HG03432 (cell line): ENCODE measurements around the gene FAM107B.

ENCODE experiments used
- ATAC-seq: cut with Tn5 transposase; IDR thresholded peaks from one replicate; pipeline ENCODE4 v1.9.1; 2021; ENCODE audit warnings: mild to moderate bottlenecking, moderate library complexity; ENCODE audit not compliant: unreplicated experiment

Gene FAM107B

DNA sequence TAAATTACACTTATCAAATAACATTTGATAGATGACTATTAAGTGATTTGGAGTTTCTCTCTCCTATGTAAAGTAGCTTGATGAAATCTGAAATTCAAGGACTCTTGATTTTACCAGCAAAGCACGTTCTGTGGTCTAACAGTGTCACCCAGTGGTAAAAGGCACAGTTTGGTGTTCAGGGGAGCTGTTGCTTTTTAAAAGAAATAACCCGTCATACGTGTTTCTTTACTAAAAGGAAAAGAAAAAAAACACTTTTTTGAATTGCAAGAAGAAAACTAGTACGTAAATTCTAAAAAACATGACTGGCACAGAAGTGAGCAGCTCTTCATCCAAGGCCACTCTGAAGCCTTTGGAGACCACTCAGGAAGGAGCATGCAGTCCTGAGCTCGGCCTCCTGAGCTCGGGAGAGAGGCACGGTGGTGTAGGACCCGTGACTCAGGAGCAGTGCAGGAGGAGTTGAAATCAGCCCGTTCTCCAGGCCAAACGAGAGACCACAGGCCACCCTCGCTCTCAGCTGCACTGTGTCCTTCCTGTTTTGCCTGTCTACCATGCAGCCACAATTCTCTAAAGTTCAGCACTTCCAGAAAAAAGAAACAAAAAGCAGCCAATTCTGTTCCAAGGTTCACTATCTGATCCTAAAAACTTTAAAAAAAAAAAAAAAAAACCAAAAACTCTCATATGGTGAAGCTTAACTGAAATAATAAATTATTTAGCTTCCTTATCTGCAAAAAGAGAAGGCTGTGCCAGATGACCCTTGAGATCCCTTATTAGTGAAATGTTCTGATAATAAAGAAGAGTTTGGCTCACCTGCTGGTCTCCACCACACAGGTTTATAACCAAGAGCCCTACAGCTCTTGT is 231.4 kb downstream of the FAM107B start:
- no peak for ATAC-seq

DNA sequence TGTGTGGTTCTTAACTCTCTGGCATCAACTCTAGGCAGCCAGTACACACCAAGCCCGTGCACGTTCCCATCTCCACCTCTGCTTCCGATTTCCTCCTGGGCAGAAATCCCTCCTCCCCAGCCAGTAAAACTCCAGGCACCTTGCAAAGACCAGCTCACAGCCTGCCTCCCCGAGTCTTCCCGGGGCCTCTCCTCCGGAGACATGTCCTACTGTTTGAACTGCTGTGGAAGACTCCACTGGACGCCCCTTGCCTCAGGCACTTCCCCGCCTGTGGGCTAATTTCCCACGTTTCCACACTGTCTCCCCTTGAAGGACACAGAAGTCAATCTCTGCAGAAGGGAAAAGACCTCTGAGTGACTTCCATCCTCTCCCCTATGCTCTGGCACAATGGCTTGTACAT is 233.3 kb downstream of the FAM107B start:
- ATAC-seq: no peak

DNA sequence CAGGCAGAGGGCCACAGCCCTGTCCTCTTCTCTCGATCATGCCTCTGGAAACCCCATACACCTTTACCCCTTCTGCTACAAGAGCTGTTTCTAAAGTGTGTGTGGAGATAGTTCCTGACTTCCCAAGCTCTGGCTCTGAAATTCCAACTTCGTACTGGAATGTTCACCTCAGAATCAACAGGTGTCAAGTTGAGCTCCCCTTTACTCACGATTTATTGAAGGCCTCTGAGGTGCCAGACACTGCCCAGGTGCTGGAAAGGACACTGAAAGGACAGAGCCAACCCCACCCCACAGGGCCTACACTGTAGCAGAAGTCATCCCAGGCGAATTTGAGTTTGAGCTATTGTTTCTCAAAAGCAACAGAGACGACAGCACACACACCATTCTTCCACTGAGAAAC is 234.1 kb downstream of the FAM107B start:
- ATAC-seq: no peak

DNA sequence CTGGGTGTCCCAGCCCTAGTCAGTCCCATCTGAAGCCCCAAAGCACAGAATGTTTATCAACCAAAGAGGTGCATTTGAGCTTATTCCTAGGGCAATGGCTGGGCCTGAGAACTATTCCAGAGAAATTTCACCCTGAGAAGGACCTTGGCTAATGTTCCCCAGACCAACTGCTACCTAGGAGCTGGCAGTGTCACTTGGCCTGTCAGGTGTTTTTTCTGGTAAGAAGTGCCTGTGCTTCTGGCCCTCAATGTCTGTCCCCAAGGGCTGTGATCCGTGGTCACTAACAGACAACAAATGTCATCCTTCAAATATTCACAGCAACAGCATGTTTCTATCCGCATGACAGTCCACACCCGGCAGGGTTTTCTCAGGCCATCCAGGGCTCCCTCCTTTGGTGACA is 234.6 kb downstream of the FAM107B start:
- no peak for ATAC-seq

DNA sequence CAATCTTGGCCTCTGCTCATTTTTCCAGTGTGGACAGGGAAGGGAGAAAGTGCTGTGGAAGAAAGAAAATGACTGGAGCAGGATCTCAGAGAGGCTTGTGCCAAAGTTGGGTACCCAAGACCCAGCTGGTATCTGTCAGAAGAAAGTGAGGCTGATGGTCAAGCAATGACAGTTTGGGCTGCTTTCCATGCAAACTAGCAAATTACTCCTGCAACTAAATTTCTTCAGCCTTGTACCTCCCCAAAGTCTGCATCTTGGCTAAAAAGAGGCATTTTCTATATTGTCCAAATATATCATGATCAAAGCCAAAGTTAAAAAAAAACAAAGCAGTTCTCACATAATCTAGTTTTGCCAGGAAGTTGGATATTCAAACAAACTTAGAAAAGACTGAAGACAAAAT is 235.5 kb downstream of the FAM107B start:
- no peak for ATAC-seq

DNA sequence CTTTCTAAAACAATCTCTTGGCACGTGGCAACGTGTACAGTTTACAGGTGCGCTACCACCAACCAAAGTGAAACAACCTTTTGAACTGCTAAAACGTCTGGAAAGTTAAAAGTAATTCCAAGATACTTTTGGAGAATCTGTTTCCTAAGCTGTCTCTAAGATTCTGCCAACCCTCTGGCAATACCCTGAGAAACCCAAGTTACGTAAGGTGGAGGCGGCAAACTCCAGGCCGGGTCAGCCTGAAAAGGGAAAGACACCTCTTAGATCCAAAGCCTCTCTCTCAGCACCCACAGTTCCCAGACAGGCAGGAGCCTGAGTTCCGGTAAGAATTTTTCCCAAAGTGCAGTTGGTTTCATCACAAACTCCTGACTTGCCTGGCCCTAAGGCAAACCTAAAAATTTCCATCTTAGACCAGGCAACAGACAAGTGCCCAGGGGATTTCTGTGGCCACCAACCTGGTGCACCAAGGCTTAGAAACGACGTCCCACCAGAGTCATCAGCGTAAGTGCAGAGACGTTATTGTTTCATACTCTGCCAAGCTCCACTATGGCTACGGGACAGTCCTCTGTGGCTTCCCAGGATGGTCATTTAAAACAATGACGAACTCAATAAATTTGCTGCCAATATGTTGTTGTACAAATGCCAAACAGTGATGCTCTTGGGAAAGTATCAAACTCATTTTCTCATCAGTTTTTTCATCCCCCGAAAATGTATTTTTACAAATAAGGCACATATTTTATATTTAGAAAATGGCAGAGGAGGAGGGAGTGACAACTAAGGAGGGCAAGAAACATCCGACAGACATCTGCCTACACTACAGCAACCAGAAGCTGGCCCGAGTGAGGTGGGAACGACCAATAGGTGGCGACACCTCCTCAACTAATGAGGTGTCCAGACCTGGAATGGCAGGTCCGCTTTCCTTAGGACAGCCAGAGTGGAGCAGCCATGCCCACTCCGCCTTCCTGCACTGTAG is 238.2 kb downstream of the FAM107B start:
- ATAC-seq: no peak

DNA sequence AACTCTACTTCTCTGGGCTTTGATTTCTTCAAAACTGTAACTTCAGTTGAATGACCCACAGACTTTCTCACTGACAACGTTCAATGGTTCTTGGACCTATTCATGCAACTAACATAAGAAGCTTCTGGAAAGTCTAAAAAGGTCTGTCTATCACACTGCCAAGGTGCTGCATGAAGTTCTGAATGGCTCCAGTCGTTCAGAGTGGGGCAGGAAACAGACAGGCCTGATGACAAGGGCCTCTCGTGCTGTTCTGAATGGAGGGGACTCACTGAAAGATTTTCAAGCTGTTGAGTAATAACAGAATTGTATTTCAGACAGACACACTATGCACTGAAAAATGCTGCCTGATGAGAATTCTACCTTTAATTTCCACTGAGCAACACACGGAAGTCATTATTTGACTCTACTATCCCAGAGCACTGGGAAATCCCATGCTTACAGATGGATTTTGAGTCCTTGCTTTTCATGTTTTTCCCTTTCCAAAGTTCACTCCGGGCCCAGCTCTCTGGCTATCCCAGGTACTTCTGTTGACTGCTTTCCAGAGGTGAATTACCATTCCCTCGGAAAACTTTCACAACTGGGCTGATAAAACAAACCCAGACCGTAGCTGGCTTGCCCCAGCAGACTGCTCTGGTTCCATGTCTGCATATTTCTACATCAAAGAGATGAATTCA is 239.1 kb downstream of the FAM107B start:
- ATAC-seq: no peak

DNA sequence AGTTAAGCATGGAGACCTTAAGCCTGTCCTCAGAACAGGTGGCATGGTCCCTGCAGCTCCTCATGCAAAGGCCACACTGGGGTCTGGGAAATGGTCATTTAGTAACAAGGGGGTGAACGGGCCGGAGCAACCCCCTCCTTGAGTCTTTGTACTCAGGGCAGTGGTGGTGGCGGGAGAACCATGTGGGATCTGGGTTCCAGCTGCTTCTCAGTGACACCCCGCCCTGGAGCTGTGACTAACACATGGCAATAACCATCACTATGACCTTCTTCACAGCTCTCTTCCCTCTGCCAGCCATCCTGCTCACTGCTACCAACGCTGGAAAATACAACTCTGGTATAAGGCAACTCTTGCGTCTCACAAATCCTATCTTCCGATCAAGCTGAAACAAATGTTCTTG is 240.5 kb downstream of the FAM107B start:
- ATAC-seq: no peak

DNA sequence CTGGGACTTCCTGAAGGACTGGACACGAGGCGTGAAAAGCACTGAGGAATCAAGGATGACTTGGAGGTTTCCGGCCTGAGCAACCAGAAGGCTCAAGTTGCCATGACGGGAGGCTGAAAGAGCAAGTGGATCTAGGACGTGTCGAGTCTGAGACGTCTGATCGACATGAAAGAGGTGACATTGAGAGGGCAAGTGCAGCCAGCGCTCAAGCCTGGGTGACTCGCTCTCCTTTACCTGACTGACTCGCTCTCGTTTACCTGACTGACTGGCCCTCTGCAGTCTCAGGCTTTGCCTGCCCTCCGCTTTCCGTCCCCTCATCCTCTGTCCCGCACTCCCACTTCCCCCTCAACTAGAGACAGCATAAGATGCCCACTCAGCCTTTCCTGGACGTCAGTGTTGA is 241.4 kb downstream of the FAM107B start:
- no peak for ATAC-seq

DNA sequence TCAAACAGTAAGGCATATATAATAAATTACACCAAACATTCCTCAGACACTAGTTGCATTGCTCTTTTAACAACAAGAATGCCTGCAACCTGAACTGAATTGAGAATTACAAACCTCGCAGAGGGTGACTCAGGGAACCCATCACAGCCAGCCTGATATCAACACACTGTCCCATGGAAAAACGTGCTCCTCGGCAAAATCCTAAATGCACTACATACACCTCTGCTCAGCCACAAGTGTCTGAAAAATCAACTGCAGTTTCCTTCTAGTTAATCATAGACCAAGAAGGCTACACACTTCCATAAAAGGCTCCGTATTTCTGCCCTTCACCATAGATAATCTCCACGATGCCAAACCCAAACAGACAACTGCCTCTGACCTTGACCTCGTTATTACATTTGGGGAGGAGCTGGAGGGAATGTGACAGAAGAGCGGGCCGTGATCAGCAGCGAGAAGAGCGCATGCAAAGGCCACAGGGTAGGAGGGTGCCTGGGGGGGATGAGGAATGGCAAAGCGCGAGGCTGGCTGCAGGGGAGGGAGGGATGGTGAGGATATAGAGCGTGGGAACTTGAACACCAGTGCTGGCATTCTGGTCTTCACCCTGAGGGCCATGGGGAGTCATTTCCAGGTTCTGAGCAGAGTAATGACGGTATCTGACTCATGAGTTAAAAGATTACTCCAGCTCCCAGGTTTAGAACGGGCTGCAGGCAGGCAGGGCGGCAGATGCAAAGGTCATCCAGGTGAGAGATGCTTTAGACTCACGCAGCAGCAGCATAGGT is 242.0 kb downstream of the FAM107B start:
- ATAC-seq: no peak

DNA sequence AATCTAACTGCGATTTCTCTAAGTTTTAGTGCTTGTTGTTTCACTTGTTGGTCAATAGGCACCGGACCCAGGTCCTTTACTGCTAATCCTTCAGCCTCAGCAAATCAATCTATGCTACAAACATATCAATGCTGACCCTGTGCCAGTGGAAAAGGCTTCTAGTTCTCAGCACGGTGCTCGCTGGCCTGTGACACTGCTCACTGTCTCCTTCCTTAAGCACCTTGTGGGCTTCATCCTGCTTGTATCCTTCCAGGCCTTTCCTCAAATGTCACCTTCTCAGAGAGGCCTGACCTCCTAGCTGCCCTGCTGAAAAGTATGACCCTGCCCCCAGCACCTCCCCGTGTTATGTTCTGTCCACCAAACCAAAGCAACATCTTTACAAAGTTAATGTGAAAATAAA is 242.7 kb downstream of the FAM107B start:
- ATAC-seq: no peak

DNA sequence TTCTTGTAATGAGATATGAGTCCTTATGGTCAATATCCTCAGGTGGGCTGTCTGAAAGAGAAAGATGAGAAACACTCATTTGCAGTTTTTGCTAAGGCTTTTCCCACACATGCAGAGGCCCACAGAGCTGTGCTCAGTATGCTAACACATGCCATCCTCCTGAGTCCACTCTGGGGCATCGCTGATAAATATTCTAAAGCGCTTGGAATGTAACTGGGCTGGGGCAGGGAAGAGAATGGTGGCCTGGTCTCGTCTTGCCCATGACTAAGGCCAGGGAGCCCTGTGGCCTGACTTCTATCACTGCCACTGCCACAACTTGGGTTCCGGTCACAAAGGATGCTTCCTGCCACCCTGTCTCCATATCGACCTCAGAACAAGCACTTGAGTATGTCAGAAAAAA is 244.2 kb downstream of the FAM107B start:
- ATAC-seq: no peak

DNA sequence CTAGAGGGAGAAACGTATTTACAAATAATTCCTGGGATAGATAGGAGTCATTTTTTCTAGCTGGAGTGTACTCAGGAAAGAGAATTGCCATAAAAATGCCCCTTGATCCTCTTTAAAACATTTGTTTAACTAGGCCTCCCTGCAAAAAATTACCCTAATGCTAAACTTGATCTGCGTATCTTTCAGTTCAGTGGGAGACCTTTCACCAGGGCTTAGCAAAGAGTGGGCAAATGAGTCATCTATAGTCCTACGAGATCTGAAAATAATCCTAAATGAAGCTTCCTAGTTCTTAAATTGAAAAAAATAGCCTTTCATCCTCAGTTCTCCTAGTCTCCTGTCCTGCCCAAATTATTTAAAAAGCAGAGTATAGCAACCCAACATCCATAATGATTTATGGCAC is 245.3 kb downstream of the FAM107B start:
- ATAC-seq: no peak

DNA sequence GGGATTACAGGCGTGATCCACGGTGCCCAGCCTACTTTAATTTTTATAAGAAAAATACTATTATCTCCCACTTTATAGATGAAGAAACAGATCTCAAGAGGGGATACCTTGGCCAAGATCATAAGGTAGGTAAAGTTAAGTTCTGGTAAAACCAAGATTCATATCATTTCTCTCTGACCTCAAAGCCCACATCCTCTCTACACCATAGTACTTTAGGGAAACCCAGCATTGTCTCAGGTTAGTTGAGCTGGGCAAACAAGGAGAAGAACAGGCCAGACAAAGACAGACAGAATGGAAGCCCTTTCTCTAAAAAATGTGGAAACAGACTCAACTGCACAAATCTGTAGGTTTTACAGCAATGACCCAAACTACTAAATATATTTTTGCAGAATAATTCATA is 246.2 kb downstream of the FAM107B start:
- ATAC-seq: no peak

DNA sequence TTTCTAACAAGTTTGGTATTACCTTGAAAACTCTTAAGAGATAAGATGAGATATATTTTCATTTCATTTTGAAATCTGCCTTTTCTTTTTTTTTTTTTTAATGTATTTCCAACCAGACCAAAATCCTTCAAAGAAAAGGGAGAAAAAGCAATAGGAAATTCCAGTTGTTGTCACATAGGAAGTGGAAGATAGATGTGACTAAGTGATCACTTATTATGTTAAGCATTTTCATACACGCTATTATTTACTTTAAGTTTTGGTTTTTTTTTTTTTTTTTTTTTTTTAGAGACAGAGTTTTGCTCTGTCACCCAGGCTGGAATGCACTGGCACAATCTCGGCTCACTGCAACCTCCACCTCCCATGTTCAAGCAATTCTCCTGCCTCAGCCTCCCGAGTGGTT is 246.8 kb downstream of the FAM107B start:
- no peak for ATAC-seq

DNA sequence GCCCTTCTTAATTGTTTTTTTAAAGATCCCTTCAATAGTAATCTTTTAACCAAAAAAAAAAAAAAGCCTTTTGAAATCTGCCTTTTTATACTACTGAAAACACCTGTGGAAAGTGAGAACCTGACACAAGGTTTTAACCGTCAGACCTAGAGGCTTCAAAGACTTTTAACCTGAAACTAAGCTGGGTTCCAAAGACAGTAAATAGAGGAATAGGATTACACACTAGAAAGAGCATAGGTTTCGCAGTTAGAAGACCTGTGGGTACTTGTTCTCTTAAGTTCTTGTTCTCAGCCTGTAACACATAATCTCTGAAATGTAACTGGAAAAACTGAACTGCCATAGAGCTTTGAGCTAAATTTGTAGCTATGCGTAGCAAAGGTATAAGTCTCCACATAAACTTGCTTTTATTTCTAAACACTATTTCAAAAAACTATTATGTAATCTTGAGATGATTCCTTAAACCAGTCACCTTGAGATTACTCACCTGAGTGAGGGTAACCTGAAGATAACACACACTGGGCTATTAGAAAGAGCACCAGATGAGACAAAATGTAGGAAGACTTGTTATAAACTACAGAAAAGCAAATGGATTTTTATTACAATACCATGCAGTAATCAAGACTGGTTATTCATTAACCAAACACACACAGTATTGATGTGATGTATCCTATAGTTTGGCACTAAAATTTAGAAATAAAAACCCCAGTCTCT is 247.4 kb downstream of the FAM107B start:
- no peak for ATAC-seq

DNA sequence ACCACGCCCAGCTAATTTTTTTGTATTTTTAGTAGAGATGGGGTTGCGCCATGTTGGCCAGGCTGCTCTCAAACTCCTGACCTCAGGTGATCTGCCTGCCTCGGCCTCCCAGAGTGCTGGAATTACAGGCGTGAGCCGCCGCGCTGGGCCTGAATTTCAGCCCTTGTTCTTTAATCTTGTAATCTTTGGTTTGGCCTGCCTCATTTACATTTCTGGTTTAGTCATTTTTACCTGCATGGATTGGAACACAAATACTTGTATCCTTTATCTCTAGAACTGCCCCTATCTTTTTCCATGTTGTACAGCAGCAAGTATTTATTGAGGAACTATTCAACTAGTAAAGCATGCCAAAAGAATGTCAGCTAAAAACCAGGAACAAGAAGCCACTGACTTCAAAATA is 248.4 kb downstream of the FAM107B start:
- no peak for ATAC-seq

DNA sequence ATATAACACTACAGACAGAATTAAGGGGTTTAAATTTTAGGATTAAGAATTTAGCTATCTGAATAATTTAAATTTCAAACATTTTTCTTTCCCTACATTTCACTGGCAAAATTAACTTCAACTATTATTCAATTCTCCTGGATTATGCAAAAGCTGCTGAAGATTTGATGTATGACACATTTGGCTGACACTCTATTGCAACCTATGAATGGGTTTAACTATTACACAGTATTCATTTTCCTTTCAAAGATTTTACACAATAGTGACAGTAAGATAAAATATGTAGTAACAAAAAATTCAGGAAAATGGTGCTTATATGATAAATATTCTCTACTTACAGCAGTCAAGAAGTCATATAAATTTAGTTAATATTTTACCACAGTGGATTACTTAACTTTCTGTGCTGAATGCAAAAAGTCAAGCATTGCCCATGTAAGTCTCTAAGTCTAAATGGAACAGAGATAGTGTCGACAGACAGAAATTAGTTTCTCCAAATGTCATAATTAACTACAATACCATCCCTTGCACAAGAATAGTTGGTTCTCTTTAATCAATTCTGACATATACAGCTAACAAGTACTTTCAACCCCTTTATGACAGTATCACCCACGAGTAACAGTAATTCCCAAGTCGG is 249.9 kb downstream of the FAM107B start:
- ATAC-seq: no peak

DNA sequence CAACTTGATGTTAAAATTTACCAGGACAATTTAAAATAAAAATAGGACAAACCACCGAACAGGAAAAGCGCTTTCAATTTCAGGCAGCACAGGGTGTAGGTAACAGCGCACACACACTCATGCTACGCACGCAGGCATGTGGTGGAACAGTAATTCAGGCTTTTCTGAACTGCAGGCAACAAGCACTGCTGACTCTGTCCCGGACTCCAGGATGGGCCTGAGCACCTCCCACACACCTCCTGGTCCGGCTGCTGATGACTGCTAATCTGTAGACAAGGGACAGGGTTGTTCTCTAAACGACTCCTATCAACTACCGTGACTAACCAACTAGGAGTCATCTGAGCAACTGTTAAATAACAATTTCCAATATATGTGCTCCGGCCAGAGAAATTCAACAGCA is 251.4 kb downstream of the FAM107B start:
- ATAC-seq: no peak

DNA sequence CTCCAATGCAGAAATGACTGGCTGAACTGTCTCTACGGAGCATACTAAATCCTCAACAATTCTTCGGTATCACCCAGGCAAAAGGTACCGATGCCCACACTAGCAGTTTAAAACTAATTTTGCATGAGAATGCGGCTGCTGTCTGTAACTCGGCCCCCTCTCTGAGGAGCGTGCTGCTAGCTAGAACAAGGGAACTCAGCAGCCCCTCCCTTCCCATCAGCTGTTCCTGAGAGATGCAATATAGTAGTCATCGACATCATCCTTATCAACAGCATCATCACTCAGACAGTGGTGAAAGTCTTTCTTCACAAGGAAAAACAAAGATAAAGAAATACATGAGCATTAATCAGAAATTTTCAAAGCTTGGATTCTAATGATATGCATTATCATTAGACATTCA is 254.9 kb downstream of the FAM107B start:
- no peak for ATAC-seq
